Sigmoid colon (tissue), 7 donors: ENCODE results near the gene HLF. TPM values are rescaled to one million over a fixed set of nuclear protein-coding genes. Genes with fewer than 3 reads are reported as not detected.

ENCODE experiments used
- DNase-seq: peaks from one replicate; pipeline ENCODE4 v3.0.0-alpha.2; 2019
- H3K27ac ChIP-seq, 4 donors: fragments of 200-600 bp; sonication (generic); one replicate each; pipeline ENCODE4 v1.5.1; 2016 to 2019; ENCODE audit warnings: mild to moderate bottlenecking in 1 of 4
- H3K27me3 ChIP-seq, 3 donors: fragments of 200-600 bp; sonication (generic); one replicate each; pipeline ENCODE4 v1.5.1; 2019; ENCODE audit warnings: mild to moderate bottlenecking in 1 of 3
- H3K36me3 ChIP-seq, 4 donors: fragments of 200-600 bp; sonication (generic); one replicate each; pipeline ENCODE4 v1.5.1; 2016 to 2019
- H3K4me1 ChIP-seq, 4 donors: fragments of 200-600 bp; sonication (generic); one replicate each; pipeline ENCODE4 v1.5.1; 2017 to 2019
- H3K4me3 ChIP-seq, 4 donors: fragments of 200-600 bp; sonication (generic); one replicate each; pipeline ENCODE4 v1.5.1; 2017 to 2019; ENCODE audit warnings: mild to moderate bottlenecking in 2 of 4, moderate library complexity in 1 of 4
- H3K9me3 ChIP-seq, 4 donors: fragments of 200-600 bp in 3 of 4; sonication (generic) in 3 of 4; one replicate each; pipeline versions ENCODE4 v1.5.1 to v1.6.1; 2013 to 2019
- EP300 ChIP-seq, 4 donors: sonication (generic); formaldehyde crosslinking; IDR thresholded peaks; one replicate each; pipeline ENCODE4 v1.6.1; 2017; ENCODE audit warnings: antibody characterized with exemption in 4 of 4
- POLR2A ChIP-seq, 2 donors: fragments of 450-650 bp; IDR thresholded peaks; one replicate each; pipeline ENCODE4 v1.6.1; 2016; ENCODE audit warnings: antibody characterized with exemption in 2 of 2, mild to moderate bottlenecking in 2 of 2, moderate library complexity in 2 of 2
- POLR2AphosphoS5 ChIP-seq, 4 donors: sonication (generic); formaldehyde crosslinking; IDR thresholded peaks; one replicate each; pipeline ENCODE4 v1.6.1; 2017; ENCODE audit warnings: antibody characterized with exemption in 4 of 4
- WGBS, 2 donors: extraction: QIAGEN DNeasy Blood & Tissue Kit; methylation state at CpG; one replicate each; pipeline ENCODE4 v1.1.7; 2013; 5-methylcytosine and 5-hydroxymethylcytosine counted together
- intact Hi-C: fragments of 100-400 bp; cut with DNase I; formaldehyde crosslinking; loops from one replicate; pipeline ENCODE4 v1.15.1; 2023
- polyA plus RNA-seq, 3 donors: library from polyadenylated mRNA; stranded (reverse); fragments of 200-250 nt; gene quantifications; one replicate each; pipeline ENCODE4 v1.2.3, GENCODE V29; 2013
- total RNA-seq, 4 donors: library from RNA; depleted of rRNA; stranded (reverse); fragments of >200 nt; gene quantifications; one replicate each; pipeline ENCODE4 v1.1.0, GENCODE V29; 2016
- TF ChIP-seq, protein P1 (sequence below), 4 experiments: fragments of 450-650 bp in 3 of 4; fragments of 200-600 bp in 1 of 4; IDR thresholded peaks; one replicate each; pipeline ENCODE4 v1.5.1; 2016 to 2019; ENCODE audit warnings: antibody characterized with exemption in 4 of 4, mild to moderate bottlenecking in 3 of 4, moderate library complexity in 2 of 4
- donor health status: healthy with polysubstance abuse.
- donor health status: Bipolar disorder and iron deficiency.
- donor health status: healthy.

The HLF gene
- total and polyA plus RNA-seq, 7 donors, result 0.92 to 54.0 (median 41.7) TPM

DNA sequence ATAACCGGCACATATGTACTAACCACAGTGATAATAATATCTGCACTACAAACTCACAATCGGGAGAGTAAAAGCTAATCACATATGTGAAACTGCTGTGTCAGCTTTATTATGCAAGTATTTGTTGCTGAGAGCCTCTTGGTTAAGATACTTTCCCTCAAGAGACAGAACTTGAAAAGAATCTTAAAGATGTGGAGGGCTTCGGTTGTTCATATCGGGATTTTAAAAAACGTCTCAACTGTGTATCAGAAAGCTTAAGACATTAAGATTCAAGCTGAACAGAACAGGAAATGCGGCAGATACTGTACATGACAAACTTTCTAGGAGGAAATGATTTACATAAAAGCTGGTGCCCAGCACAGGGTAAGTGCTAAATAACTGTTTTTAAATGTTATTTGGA is 27.5 kb upstream of the HLF start:
- intact Hi-C loops, result loop anchor here (5.0 to 10.0 kb wide), 3 partner anchors 60 to 275 kb away; partner anchors contain the start of gene SMIM36
- TF ChIP-seq POLR2A (IDR thresholded peaks at IDR 0.05) (no peak), POLR2AphosphoS5 (IDR thresholded peaks at IDR 0.05) (no peak), EP300 (IDR thresholded peaks at IDR 0.05) (no peak)
- TF ChIP-seq, protein P1, sequence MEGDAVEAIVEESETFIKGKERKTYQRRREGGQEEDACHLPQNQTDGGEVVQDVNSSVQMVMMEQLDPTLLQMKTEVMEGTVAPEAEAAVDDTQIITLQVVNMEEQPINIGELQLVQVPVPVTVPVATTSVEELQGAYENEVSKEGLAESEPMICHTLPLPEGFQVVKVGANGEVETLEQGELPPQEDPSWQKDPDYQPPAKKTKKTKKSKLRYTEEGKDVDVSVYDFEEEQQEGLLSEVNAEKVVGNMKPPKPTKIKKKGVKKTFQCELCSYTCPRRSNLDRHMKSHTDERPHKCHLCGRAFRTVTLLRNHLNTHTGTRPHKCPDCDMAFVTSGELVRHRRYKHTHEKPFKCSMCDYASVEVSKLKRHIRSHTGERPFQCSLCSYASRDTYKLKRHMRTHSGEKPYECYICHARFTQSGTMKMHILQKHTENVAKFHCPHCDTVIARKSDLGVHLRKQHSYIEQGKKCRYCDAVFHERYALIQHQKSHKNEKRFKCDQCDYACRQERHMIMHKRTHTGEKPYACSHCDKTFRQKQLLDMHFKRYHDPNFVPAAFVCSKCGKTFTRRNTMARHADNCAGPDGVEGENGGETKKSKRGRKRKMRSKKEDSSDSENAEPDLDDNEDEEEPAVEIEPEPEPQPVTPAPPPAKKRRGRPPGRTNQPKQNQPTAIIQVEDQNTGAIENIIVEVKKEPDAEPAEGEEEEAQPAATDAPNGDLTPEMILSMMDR (IDR thresholded peaks at IDR 0.05), result no peak
- Histone ChIP-seq H3K4me1 (peaks cover 0 to 22% (median 9%) of the 10 kb centered on the region in 4 donors), H3K36me3 (no peaks in the 10 kb centered on the region), H3K4me3 (no peak overlapping the region), H3K27ac (peak overlapping the region; percentile 82 to 86 (median 85)), H3K27me3 (no peaks in the 10 kb centered on the region), H3K9me3 (peaks cover 0 to 3% (median 0%) of the 10 kb centered on the region in 4 donors)
- 38 to 72% methylated on average over 6 of the region's 6 CpGs for WGBS, 2 donors
- no peak for DNase-seq

DNA sequence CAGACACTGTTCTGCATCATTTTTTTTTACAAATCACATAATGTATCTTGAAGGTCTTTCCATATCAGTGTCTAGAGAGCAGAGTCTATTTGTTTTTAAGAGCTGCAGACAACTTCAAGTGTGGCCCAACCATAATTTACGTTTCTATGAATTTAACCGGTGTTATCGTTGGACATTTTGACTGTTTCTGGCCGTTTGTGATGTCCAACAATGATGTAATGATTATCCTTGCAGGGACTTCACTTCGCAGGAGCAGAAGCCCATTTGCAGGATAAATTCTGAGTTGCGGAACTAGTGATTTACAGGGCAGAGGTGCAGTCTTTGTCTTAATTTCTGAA is 26.9 kb upstream of the HLF start:
- Histone ChIP-seq H3K27me3 (no peaks in the 10 kb centered on the region), H3K27ac (peak overlapping the region; percentile 82 to 86 (median 85)), H3K9me3 (peaks cover 0 to 3% (median 0%) of the 10 kb centered on the region in 4 donors), H3K4me1 (peaks cover 0 to 22% (median 9%) of the 10 kb centered on the region in 4 donors), H3K4me3 (peak overlapping the region; percentile 31 to 55 (median 52)), H3K36me3 (no peaks in the 10 kb centered on the region)
- 39 to 50% methylated on average over 6 of the region's 6 CpGs for WGBS, 2 donors
- no peak for DNase-seq
- no peak for TF ChIP-seq POLR2A (IDR thresholded peaks at IDR 0.05)
- TF ChIP-seq, protein P1 (IDR thresholded peaks at IDR 0.05), result no peak
- no peak for TF ChIP-seq POLR2AphosphoS5 (IDR thresholded peaks at IDR 0.05)
- intact Hi-C loops, result loop anchor here (1.0 to 10.0 kb wide), 5 partner anchors 26 to 274 kb away; partner anchors contain the start of genes HLF and SMIM36

DNA sequence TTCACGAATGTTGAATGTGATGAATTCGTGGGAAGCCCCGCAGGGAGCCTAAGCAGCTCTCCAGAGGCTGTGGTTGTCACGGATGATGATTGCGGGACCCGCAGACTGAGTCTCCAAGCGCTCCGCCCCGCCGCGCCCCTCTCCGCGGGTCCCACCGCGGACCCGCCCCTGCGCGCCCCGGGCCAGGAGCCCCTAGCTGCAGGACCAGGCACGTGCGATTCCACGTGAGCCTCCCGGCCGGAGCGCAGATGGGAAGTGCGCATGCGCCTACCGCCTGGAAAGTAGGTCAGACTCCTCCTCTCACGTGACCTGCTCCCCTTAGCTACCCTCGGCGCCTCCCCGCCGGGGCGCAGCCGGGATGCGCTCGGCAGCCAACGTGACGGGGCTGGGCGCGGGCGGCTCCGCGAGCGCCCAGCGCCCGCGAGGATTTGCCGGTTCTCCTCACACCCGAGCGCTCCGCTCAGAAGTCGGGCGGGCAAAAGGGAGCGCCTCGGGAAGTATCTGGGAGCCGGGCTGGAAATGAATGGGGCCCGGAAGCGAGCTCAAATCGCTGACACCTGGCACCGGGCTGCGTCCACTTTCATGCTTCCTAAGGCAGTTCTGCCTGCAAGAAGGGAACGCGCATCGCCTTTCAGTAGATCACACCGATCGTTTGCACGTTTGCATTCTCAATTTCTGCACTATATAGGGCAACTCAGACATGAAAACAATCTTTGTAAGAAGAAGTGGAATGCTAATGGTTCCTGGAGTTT is 26.4 kb upstream of the HLF start:
- peak; percentile 23 to 92 (median 42) for TF ChIP-seq POLR2AphosphoS5 (IDR thresholded peaks at IDR 0.05)
- TF ChIP-seq EP300 (IDR thresholded peaks at IDR 0.05), result peak in 1 of 4 donors; percentile 35
- TF ChIP-seq, protein P1 (IDR thresholded peaks at IDR 0.05), result no peak
- no peak for TF ChIP-seq POLR2A (IDR thresholded peaks at IDR 0.05)
- Histone ChIP-seq H3K9me3 (peaks cover 0 to 3% (median 0%) of the 10 kb centered on the region in 4 donors), H3K27ac (peak overlapping the region; percentile 82 to 86 (median 85)), H3K27me3 (no peaks in the 10 kb centered on the region), H3K4me1 (peaks cover 0 to 22% (median 9%) of the 10 kb centered on the region in 4 donors), H3K4me3 (peak overlapping the region; percentile 31 to 55 (median 52)), H3K36me3 (no peaks in the 10 kb centered on the region)
- DNase-seq, result peak; percentile 97
- intact Hi-C loops, result loop anchor here (1.0 to 10.0 kb wide), 5 partner anchors 26 to 274 kb away; partner anchors contain the start of genes HLF and SMIM36
- 1% methylated on average over 68 of the region's 68 CpGs for WGBS, 2 donors

DNA sequence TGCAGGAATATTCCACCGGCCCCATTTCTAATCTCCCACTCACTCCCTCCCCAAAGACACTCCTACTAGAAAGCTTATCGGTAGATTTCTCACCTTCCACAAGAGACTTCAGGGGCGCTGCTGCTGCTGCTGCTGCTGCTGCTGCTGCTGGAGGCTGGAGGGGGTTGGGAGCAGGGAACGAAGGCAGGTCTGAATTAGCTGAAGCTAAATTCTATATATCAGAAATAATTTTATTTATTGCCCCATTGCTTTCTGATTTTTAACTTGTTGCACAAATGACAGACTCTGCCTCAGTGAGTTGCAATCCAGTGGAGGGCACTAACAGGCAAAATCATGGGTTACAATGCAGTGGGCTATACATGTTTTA is 25.8 kb upstream of the HLF start:
- no peak for DNase-seq
- Histone ChIP-seq H3K4me1 (peaks cover 0 to 22% (median 9%) of the 10 kb centered on the region in 4 donors), H3K36me3 (no peaks in the 10 kb centered on the region), H3K9me3 (no peaks in the 10 kb centered on the region), H3K27ac (peak overlapping the region; percentile 82 to 86 (median 85)), H3K4me3 (peak overlapping the region; percentile 31 to 55 (median 52)), H3K27me3 (no peaks in the 10 kb centered on the region)
- TF ChIP-seq POLR2AphosphoS5 (IDR thresholded peaks at IDR 0.05) (no peak), EP300 (IDR thresholded peaks at IDR 0.05) (no peak), POLR2A (IDR thresholded peaks at IDR 0.05) (no peak)
- TF ChIP-seq, protein P1 (IDR thresholded peaks at IDR 0.05), result no peak
- intact Hi-C loops, result loop anchor here (1.0 to 10.0 kb wide), 5 partner anchors 25 to 273 kb away; partner anchors contain the start of genes HLF and SMIM36
- 0 to 4% methylated on average over 4 of the region's 4 CpGs for WGBS, 2 donors
